Subcutaneous adipose tissue (tissue), 4 donors: Measurements from ENCODE around the gene PCBP3. TPM values are rescaled to one million over a fixed set of nuclear protein-coding genes. Genes with fewer than 3 reads are reported as not detected.

Experiments
- total RNA-seq, 4 donors: library from RNA; depleted of rRNA; stranded (reverse); fragments of >200 nt; gene quantifications; one replicate each; pipeline ENCODE4 v1.1.0, GENCODE V29; 2016
- TF ChIP-seq, protein P1 (sequence below): fragments of 450-650 bp; IDR thresholded peaks from one replicate; pipeline ENCODE4 v1.5.1; 2016; ENCODE audit warnings: low read depth, mild to moderate bottlenecking, control low read depth, antibody characterized with exemption, moderate library complexity

The PCBP3 gene
- total RNA-seq, 4 donors from 2014 or later = 3.4 to 11.0 (median 5.7) TPM

DNA sequence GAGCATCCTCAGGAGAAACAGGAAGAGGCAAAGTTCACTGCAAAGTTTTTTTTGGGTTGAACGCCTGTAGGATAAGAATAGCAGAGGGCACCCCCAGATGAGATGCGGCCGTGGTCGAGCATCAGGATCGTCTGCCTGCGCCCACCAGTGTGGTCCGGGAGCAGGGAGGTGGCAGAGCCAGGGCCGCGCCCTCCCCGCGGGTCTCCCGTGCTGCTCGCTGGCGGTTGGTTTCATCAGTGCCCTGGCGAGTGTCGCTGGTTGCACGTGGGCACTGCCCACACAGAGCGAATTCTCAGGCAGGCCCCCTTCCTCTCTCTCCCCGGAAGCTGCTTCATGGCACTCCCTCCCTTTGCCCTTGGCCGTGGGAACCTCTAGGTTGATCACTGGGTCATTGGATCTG, 120.0 kb downstream of the PCBP3 start:
- TF ChIP-seq, protein P1, sequence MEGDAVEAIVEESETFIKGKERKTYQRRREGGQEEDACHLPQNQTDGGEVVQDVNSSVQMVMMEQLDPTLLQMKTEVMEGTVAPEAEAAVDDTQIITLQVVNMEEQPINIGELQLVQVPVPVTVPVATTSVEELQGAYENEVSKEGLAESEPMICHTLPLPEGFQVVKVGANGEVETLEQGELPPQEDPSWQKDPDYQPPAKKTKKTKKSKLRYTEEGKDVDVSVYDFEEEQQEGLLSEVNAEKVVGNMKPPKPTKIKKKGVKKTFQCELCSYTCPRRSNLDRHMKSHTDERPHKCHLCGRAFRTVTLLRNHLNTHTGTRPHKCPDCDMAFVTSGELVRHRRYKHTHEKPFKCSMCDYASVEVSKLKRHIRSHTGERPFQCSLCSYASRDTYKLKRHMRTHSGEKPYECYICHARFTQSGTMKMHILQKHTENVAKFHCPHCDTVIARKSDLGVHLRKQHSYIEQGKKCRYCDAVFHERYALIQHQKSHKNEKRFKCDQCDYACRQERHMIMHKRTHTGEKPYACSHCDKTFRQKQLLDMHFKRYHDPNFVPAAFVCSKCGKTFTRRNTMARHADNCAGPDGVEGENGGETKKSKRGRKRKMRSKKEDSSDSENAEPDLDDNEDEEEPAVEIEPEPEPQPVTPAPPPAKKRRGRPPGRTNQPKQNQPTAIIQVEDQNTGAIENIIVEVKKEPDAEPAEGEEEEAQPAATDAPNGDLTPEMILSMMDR = no peak

DNA sequence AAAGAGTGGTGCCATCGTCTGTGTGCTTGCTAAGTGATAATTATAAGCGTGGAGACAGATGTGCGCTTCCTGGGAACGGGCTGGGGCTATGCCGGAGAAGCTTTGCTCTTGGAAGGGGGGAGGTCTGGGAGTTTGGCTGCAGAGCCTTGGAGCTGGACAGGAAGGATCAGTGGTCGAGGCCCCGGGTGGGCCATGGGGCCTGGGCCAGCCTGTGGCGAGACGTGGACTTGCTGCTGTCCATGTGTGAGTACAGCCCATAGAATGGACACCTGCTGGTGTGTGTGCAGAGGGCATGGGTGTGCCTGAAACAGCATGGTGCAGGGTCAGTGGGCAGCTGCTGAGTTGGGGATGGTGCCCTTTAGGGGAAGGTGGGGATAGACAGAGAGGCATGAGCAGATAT, 121.3 kb downstream of the PCBP3 start:
- TF ChIP-seq, protein P1 = no peak

DNA sequence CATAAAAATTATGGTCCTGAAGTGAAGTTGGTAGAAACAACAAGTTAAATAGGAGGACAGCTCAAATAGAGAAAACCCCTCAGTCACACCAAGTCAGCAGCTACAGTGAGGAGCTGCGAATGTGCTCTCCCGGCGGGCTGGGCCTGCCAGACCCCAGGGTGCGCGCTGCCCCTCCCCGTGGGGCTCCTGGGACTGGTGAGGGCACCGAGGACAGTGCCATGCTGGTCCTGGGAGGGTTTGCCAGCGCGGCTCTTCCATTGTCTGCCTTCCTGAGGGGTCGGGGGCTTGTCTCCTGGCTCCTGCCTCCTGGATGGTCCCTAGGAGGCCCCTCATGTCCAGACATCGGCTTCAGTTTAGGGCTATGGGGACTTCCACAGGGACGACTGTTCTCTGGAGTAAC, 121.8 kb downstream of the PCBP3 start:
- TF ChIP-seq, protein P1 = no peak

DNA sequence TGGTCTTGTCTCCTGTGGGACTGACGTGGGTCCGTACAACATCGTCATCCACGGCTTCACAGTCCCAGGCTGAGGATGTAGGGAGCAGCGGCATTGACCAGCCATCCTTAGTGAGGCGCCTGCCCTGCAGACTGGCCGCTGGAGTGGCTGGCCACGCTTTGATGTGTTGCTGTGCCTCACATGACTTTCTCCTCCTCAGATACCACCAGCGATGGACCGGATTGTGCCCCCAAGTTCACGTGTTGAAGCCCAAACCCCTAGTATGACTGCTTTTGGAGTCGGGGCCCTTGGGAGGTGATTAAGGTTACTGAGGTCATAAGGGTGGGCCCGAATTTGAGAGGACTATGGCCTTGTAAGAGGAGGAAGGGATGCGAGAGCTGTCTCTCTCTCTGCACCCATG, 122.5 kb downstream of the PCBP3 start:
- TF ChIP-seq, protein P1 = no peak

DNA sequence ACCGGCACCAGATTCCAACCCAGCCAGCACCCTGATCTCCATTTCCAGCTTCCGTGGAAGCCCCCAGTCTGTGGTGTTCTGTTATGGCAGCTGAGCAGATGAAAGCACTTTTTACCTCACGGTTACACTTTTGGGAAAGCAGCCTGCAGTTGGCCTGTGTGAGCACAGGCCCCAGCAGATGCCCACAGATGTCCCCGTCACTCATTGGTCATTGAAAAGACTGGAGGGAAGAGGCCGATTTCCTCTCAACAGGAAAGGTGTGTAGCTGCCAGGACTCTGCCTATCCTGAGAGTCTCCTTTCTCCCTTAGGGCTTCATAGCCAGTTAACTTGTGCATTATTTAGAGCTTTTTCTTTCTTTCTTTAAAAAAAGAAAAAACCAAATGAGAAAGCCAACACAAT, 123.0 kb downstream of the PCBP3 start:
- TF ChIP-seq, protein P1 = no peak

DNA sequence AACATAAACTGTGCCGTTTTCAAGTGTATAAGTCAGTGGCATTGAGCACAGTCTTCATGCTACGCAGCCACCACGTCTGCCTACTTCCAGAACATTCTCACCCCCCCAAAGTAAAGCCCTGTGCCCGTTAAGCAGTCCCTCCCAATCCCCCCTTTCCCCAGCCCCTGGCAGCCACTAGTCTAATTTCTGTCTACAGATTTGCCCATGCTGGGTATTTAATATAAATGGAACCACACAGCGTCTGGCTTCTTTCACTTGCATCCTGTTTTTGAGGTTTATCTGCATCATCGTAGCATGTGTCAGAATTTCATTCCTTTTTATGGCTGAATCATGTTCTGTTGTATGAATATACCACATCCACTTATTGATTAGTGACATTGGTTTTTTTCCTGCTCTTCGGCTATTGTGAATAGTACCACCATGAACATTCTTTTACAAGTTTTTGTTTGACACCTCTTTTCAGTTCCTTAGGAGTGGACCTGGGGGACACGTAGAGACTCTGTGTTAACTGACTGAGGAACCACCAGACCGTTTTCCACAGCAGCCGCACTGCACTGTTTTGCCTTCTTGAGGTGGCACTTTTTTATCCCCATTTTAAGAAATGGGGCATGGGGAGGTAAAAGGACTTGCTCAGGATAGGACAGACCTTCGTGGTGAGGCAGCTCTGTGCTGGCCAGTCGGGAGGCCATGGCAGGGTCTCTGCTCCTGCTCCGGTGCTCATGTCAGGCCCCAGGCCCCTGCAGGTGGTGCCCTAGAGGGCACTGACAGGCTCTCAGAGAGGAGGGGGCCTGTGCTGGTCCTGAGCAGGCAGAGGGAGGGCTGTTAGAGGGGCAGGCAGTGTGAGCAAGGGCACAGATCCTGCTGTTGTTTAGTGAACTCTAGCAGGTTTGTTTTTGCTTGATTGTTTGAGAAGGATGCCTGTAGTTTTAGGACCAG, 123.8 kb downstream of the PCBP3 start:
- TF ChIP-seq, protein P1 = no peak

DNA sequence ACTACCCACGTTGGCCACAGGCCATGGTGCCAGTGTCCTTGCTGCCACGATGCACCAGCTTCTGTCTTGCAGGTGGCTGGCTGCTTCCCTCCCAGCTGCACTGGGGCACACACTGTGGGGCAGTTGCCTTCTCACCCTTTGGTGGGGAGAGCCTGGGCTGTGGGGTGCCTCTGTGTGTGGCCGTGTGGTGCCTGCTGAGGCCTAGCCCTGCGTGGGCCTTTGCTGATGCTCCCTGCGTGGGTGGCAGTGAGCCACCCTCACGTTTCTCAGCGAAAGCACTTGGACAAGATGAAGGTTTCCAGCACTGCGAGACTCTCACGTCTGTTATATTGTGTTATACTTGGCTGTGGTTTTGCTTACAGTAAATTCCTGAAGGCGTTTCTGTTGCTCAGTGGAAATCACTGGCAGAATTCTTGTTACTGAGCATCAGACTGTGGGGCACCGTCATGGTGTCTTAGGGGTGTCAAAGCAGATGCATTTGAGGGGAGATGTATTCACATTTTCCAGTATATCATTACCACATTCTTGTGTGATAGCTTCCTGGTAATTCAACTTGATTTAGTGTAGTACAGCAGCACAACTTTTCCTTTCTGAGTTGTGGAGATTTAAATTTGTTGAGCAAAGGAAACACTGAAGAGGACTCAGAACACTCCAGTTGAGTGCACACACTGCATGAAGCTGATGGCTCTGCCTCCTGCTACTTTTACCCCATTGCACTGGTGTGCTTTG, 124.7 kb downstream of the PCBP3 start:
- TF ChIP-seq, protein P1 = no peak
